ENCODE measurements around the gene TMEM121.

GRCh38 chr14:105498430-105499255 is 27.7 kb upstream of the TMEM121 start:
- TF ChIP-seq EZH2 (IDR thresholded peaks at IDR 0.05; ENCODE audit: low read length) (no peak), CTCF (optimal IDR thresholded peaks at IDR 0.05 in 1 of 3, IDR thresholded peaks at IDR 0.05 in 1 of 3, conservative IDR thresholded peaks at IDR 0.05 in 1 of 3; ENCODE audit: extremely low read depth in 1 of 3, insufficient read depth in 2 of 3, low read length in 3 of 3) (no peak)

Measured in keratinocyte (primary cell).